HepG2 (cell line): ENCODE data around the gene CST4. TPM values are rescaled to one million over a fixed set of nuclear protein-coding genes. Genes with fewer than 3 reads are reported as not detected.

Experiments used
- CHD2 ChIP-seq: IDR thresholded peaks from 2 replicates; pipeline ENCODE4 v1.6.1; 2011; ENCODE audit warnings: low read depth, low read length, improper control_type of control experiment
- FOSL1 ChIP-seq: sonication (generic); formaldehyde crosslinking; IDR thresholded peaks from 2 replicates; pipeline ENCODE4 v1.9.0; 2021; ENCODE audit warnings: missing genetic modification reagents, borderline replicate concordance
- GATA4 ChIP-seq: sonication (generic); IDR thresholded peaks from 2 replicates; pipeline ENCODE4 v1.6.1; 2016; ENCODE audit warnings: antibody characterized with exemption, low read depth, borderline replicate concordance
- LRRFIP1 ChIP-seq: sonication (generic); formaldehyde crosslinking; conservative IDR thresholded peaks from 2 replicates; pipeline ENCODE4 v1.4.0; 2020; ENCODE audit warnings: missing genetic modification reagents
- MBNL3 ChIP-seq: fragments of 250-450 bp; sonication (Bioruptor Pico); conservative IDR thresholded peaks from 2 replicates; pipeline ENCODE4 v1.8.0; 2022; ENCODE audit warnings: mild to moderate bottlenecking, inconsistent platforms
- MXD4 ChIP-seq: IDR thresholded peaks from 2 replicates; pipeline ENCODE4 v1.6.1; 2016; ENCODE audit warnings: mild to moderate bottlenecking, missing biosample characterization, missing genetic modification reagents
- NONO ChIP-seq, 2 experiments: fragments of 450-650 bp in 1 of 2; sonication (generic) in 1 of 2; formaldehyde crosslinking in 1 of 2; IDR thresholded peaks in 1 of 2; conservative IDR thresholded peaks in 1 of 2; 2 replicates each; pipeline versions ENCODE4 v1.6.1 to v1.8.0; 2017 to 2022; ENCODE audit warnings: mild to moderate bottlenecking in 1 of 2, missing genetic modification reagents in 1 of 2, moderate library complexity in 1 of 2
- PTBP1 ChIP-seq: fragments of 200-400 bp; formaldehyde crosslinking; IDR thresholded peaks from 2 replicates; pipeline ENCODE4 v1.6.1; 2018; ENCODE audit warnings: low read length, low read depth; ENCODE audit not compliant: poor library complexity, severe bottlenecking
- SRF ChIP-seq: IDR thresholded peaks from 2 replicates; pipeline ENCODE4 v1.6.1; 2011; ENCODE audit warnings: mild to moderate bottlenecking, low read depth, low read length, moderate library complexity
- TAF15 ChIP-seq: fragments of 200-400 bp; formaldehyde crosslinking; IDR thresholded peaks from one replicate; pipeline ENCODE4 v1.6.1; 2018; ENCODE audit warnings: mild to moderate bottlenecking, low read depth, low read length; ENCODE audit not compliant: poor library complexity, severe bottlenecking
- THYN1 ChIP-seq: sonication (generic); formaldehyde crosslinking; IDR thresholded peaks from 2 replicates; pipeline ENCODE4 v1.8.1; 2023; ENCODE audit warnings: low read depth, mild to moderate bottlenecking, moderate library complexity, missing genetic modification reagents, borderline replicate concordance
- ZBTB40 ChIP-seq, 2 experiments: fragments of 450-650 bp in 1 of 2; sonication (generic) in 1 of 2; formaldehyde crosslinking in 1 of 2; IDR thresholded peaks; 2 replicates each; pipeline versions ENCODE4 v1.6.1 to v1.8.0; 2016 to 2022; ENCODE audit warnings: antibody characterized with exemption in 1 of 2, mild to moderate bottlenecking in 1 of 2, missing genetic modification reagents in 1 of 2
- ZNF17 ChIP-seq: sonication (generic); formaldehyde crosslinking; IDR thresholded peaks from 2 replicates; pipeline ENCODE4 v1.5.0; 2020; ENCODE audit warnings: mild to moderate bottlenecking, missing genetic modification reagents
- ZNF317 ChIP-seq: sonication (generic); formaldehyde crosslinking; IDR thresholded peaks from 2 replicates; pipeline ENCODE4 v1.5.0; 2020; ENCODE audit warnings: mild to moderate bottlenecking, missing genetic modification reagents
- ZNF343 ChIP-seq: sonication (generic); formaldehyde crosslinking; IDR thresholded peaks from 2 replicates; pipeline ENCODE4 v1.4.0; 2020; ENCODE audit warnings: mild to moderate bottlenecking, missing genetic modification reagents
- ZSCAN9 ChIP-seq: IDR thresholded peaks from 2 replicates; pipeline ENCODE4 v1.6.1; 2016; ENCODE audit warnings: borderline replicate concordance
- polyA plus RNA-seq, 8 experiments: library from polyadenylated mRNA; depleted of rRNA in 3 of 8; stranded (reverse) in 7 of 8; unstranded in 1 of 8; fragments of >200 nt; fragmentation: Illumina TruSeq in 4 of 8; extraction: Trizol in 4 of 8; gene quantifications; 2 replicates each; pipeline versions ENCODE4 v1.2.1 to v1.2.3, GENCODE V29; 2011 to 2016; ENCODE audit warnings: low read depth in 4 of 8, missing spikeins in 1 of 8, mixed read lengths in 1 of 8; ENCODE audit not compliant: insufficient read depth in 1 of 8
- total RNA-seq, 5 experiments: library from RNA; depleted of rRNA; stranded (reverse); fragments of >200 nt; fragmentation: Illumina TruSeq; extraction: Trizol; gene quantifications; 2 replicates each; pipeline ENCODE4 v1.2.3, GENCODE V29; 2016; ENCODE audit warnings: low read depth in 1 of 5

The CST4 gene
- total and polyA plus RNA-seq, 2 of the 13 experiments (the other 11 are each of a cell fraction or from before 2014, with no cell fraction given): not detected

GRCh38 chr20:23658989-23659609 is 29.7 kb downstream of the CST4 start (continued):
- no peak for TF ChIP-seq ZNF317 (CRISPR knock-in tag)
- TF ChIP-seq ZNF17 (CRISPR knock-in tag): no peak
- TF ChIP-seq THYN1 (CRISPR knock-in tag): no peak
- no peak for TF ChIP-seq MXD4 (CRISPR knock-in tag)
- TF ChIP-seq FOSL1 (CRISPR knock-in tag): no peak
- TF ChIP-seq ZBTB40 (IDR thresholded peaks at IDR 0.05): no peak
- TF ChIP-seq ZBTB40 (CRISPR knock-in tag; IDR thresholded peaks at IDR 0.05): no peak
- no peak for TF ChIP-seq ZNF343 (CRISPR knock-in tag)
- no peak for TF ChIP-seq NONO (IDR thresholded peaks at IDR 0.05)
- TF ChIP-seq NONO (CRISPR knock-in tag; conservative IDR thresholded peaks at IDR 0.05): peak; percentile 64
- TF ChIP-seq PTBP1: no peak
- no peak for TF ChIP-seq LRRFIP1 (CRISPR knock-in tag)
- TF ChIP-seq SRF: no peak
- no peak for TF ChIP-seq ZSCAN9 (CRISPR knock-in tag)
- TF ChIP-seq GATA4: peak; percentile 62; the same call in 1 of the 2 replicates
- no peak for TF ChIP-seq TAF15
- no peak for TF ChIP-seq MBNL3
- no peak for TF ChIP-seq CHD2
